ENCODE results near the gene KCNIP3. TPM values are rescaled to one million over a fixed set of nuclear protein-coding genes. Genes with fewer than 3 reads are reported as not detected.

Gene KCNIP3
- total RNA-seq, 1 experiment from 2014 or later, result 4.5 TPM

DNA sequence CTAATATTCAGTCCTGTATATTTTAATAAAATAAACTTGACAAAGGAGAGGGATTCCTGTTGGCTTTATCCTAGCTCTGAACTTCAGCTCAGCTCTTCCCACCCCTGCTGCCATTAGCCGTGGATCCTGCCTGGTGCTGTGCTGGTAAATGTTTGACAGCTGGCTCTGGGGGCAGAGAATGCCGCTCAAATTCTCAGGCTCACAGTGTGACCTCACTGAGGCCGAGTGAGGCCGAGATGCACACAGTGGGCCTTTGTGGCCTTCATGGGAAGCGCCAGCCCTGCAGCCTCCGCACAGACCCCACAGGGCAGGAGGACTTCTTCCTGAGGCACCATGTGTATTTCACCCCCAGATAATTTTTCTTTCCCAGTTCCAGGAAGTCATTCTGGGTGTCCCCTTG is 88.9 kb downstream of the KCNIP3 start:
- no peak overlapping the region for H3K27ac ChIP-seq
- CTCF ChIA-PET, result no interaction called here
- no peaks in the 10 kb centered on the region for H3K36me3 ChIP-seq (ENCODE audit: low read depth)
- H3K9me3 ChIP-seq (ENCODE audit: insufficient read depth, low read depth), result no peaks in the 10 kb centered on the region
- no peaks in the 10 kb centered on the region for H3F3A ChIP-seq (ENCODE audit: insufficient read depth, low read depth)
- no peak overlapping the region for H3K4me2 ChIP-seq
- H3K79me2 ChIP-seq (ENCODE audit: low read depth), result no peaks in the 10 kb centered on the region
- intact Hi-C loops (cut with micrococcal nuclease; ENCODE audit: unreplicated experiment), result no loop called here
- no peak overlapping the region for H2AFZ ChIP-seq
- H3K4me1 ChIP-seq (replicated peaks; ENCODE audit: insufficient read depth), result 0 out of 2 replicates have a peak, but pooled peaks cover 4% of the 10 kb centered on the region
- DNase-seq, result no peak
- H3K4me3 ChIP-seq, result no peak overlapping the region
- H3K9me2 ChIP-seq (ENCODE audit: insufficient read depth), result no peaks in the 10 kb centered on the region
- POLR2A ChIA-PET (ENCODE audit: unreplicated experiment), result interaction anchor here (0.8 kb wide), 1 partner anchor 10 kb away, joined by 5 read pairs; no protein-coding TSS in a partner anchor
- H4K20me1 ChIP-seq (ENCODE audit: insufficient read depth), result no peaks in the 10 kb centered on the region
- H3K27me3 ChIP-seq (ENCODE audit: insufficient read depth, low read depth), result peaks cover 50% of the 10 kb centered on the region
- TF ChIP-seq EZH2 (IDR thresholded peaks at IDR 0.05; ENCODE audit: low read depth) (no peak), CTCF (conservative IDR thresholded peaks at IDR 0.05) (no peak)
- no TSS peak for BruUV-seq (replicated peaks)

DNA sequence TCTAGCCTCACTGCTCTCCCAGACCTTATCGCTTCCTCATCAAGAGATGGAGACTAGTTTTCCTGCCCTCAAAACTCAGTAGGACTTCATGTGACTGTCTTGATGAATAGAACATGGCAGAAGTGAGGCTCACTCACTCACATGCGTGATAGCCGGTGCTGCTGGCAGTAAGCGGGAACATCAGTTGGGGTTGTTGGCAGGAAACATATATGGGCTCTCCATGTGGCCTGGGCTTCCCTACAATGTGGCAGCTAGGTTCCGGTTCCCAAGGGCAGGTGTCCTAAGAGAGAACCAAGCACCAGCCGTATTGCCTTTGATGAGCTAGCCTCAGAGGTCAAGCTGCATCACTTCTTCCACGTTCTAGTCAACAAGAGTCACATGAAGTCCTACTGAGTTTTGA is 90.2 kb downstream of the KCNIP3 start:
- H3K4me1 ChIP-seq (replicated peaks; ENCODE audit: insufficient read depth), result 0 out of 2 replicates have a peak, but pooled peaks cover 4% of the 10 kb centered on the region
- no peaks in the 10 kb centered on the region for H4K20me1 ChIP-seq (ENCODE audit: insufficient read depth)
- CTCF ChIA-PET, result interaction anchor here (0.7 to 2.7 kb wide), 3 partner anchors 29 to 156 kb away, joined by 3 to 11 read pairs (median 7); no protein-coding TSS in a partner anchor
- no peak for DNase-seq
- BruUV-seq (replicated peaks), result no TSS peak
- H3K9me3 ChIP-seq (ENCODE audit: insufficient read depth, low read depth), result no peaks in the 10 kb centered on the region
- no peak overlapping the region for H3K27ac ChIP-seq
- no peaks in the 10 kb centered on the region for H3K9me2 ChIP-seq (ENCODE audit: insufficient read depth)
- H3K36me3 ChIP-seq (ENCODE audit: low read depth), result no peaks in the 10 kb centered on the region
- no peak overlapping the region for H3K4me3 ChIP-seq
- H3K79me2 ChIP-seq (ENCODE audit: low read depth), result no peaks in the 10 kb centered on the region
- POLR2A ChIA-PET (ENCODE audit: unreplicated experiment), result no interaction called here
- H3K27me3 ChIP-seq (ENCODE audit: insufficient read depth, low read depth), result peaks cover 37% of the 10 kb centered on the region
- intact Hi-C loops (cut with micrococcal nuclease; ENCODE audit: unreplicated experiment), result no loop called here
- no peak for TF ChIP-seq EZH2 (IDR thresholded peaks at IDR 0.05; ENCODE audit: low read depth)
- no peak for TF ChIP-seq CTCF (conservative IDR thresholded peaks at IDR 0.05)
- no peak overlapping the region for H2AFZ ChIP-seq
- no peaks in the 10 kb centered on the region for H3F3A ChIP-seq (ENCODE audit: insufficient read depth, low read depth)
- H3K4me2 ChIP-seq, result no peak overlapping the region

DNA sequence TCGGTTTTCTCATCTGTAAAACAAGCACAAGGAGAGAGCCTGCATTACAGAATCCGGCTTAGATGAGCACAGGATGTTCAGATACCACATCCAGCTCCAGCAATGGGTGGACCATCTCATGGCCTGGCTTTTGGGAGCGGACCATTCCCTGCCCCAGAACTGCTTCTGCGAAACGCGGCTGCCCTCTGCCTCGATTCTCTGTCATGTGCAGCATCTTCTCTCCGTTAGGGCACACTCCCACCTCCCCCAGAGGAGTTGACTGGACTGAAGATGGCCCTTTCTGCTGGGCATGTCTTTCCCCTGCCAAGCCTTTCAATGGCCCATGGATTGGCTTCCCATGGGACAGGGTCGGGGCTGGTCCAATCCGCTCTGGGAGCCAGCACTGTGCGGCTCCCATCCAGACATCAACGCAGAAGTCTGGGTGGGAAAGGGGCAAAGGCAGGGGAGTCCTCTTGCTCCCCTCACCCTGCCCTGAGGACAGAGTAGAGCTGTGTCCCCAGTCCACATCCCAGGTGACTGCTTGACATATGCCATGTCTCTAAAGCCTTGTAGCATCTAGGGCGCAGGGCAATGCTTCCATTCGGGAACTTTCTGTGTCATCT is 91.0 kb downstream of the KCNIP3 start:
- 0 out of 2 replicates have a peak, but pooled peaks cover 4% of the 10 kb centered on the region for H3K4me1 ChIP-seq (replicated peaks; ENCODE audit: insufficient read depth)
- CTCF ChIA-PET, result interaction anchor here (0.7 to 2.7 kb wide), 3 partner anchors 28 to 341 kb away, joined by 3 to 11 read pairs (median 3); no protein-coding TSS in a partner anchor
- DNase-seq, result no peak
- H4K20me1 ChIP-seq (ENCODE audit: insufficient read depth), result no peaks in the 10 kb centered on the region
- no peak overlapping the region for H3K27ac ChIP-seq
- no TSS peak for BruUV-seq (replicated peaks)
- H3K4me2 ChIP-seq, result no peak overlapping the region
- intact Hi-C loops (cut with micrococcal nuclease; ENCODE audit: unreplicated experiment), result no loop called here
- H3K9me3 ChIP-seq (ENCODE audit: insufficient read depth, low read depth), result no peaks in the 10 kb centered on the region
- H3K27me3 ChIP-seq (ENCODE audit: insufficient read depth, low read depth), result peaks cover 31% of the 10 kb centered on the region
- TF ChIP-seq EZH2 (IDR thresholded peaks at IDR 0.05; ENCODE audit: low read depth) (no peak), CTCF (conservative IDR thresholded peaks at IDR 0.05) (no peak)
- H3K36me3 ChIP-seq (ENCODE audit: low read depth), result no peaks in the 10 kb centered on the region
- H3K9me2 ChIP-seq (ENCODE audit: insufficient read depth), result no peaks in the 10 kb centered on the region
- H3K4me3 ChIP-seq, result no peak overlapping the region
- no peaks in the 10 kb centered on the region for H3F3A ChIP-seq (ENCODE audit: insufficient read depth, low read depth)
- H2AFZ ChIP-seq, result no peak overlapping the region
- H3K79me2 ChIP-seq (ENCODE audit: low read depth), result no peaks in the 10 kb centered on the region
- POLR2A ChIA-PET (ENCODE audit: unreplicated experiment), result no interaction called here
